HG02588 (cell line): Measurements from ENCODE around the gene EXOC5.

Source experiments
- ATAC-seq: cut with Tn5 transposase; IDR thresholded peaks from one replicate; pipeline ENCODE4 v1.9.1; 2021; ENCODE audit warnings: mild to moderate bottlenecking, moderate library complexity; ENCODE audit not compliant: unreplicated experiment

Gene EXOC5, protein sequence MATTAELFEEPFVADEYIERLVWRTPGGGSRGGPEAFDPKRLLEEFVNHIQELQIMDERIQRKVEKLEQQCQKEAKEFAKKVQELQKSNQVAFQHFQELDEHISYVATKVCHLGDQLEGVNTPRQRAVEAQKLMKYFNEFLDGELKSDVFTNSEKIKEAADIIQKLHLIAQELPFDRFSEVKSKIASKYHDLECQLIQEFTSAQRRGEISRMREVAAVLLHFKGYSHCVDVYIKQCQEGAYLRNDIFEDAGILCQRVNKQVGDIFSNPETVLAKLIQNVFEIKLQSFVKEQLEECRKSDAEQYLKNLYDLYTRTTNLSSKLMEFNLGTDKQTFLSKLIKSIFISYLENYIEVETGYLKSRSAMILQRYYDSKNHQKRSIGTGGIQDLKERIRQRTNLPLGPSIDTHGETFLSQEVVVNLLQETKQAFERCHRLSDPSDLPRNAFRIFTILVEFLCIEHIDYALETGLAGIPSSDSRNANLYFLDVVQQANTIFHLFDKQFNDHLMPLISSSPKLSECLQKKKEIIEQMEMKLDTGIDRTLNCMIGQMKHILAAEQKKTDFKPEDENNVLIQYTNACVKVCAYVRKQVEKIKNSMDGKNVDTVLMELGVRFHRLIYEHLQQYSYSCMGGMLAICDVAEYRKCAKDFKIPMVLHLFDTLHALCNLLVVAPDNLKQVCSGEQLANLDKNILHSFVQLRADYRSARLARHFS

DNA sequence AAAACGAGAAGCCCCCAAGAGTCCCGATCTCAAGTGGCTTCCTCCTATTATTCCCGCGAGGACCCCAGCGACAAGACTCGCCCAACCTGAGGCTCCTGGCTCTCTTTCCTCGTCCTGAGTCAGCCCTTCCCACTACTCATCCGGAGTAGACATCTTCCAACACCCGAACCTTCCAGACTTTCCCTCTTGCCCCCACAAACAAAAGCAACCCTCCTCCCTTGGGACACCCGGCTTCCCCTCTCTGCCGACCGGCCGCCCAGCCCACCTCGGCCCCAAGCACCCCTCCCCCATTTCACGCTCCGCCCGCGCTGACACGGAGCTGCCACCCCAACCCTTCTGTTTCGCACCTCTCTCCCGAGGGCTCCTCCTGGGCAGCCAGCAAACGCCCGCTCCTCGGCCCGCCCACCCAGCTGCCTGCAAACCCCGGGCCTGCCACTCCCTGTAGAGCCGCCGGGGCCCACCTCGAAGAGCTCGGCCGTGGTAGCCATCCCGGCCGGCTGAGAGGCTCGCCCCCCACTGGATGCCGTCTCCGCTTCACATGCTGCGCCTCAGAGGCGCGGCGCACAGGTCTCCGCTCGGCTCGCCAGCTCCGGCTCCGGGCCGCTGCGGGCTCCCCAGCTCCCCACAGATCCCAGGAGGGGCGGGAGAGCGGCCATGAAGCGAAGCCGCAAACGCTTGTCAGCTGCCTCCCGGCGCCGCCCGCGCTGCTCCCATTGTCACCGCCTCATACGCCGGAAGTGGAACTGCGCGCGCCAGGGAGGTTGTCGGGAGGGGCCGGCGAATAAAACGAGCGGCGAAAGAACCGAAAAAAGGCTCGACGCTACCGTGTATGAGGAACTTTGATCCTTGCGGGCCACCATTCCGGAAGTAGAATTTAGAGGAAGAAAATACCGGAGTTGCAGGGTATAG, at the start of gene EXOC5, which contains the start of gene AP5M1:
EXOC5 (minus strand) TSS at position 745 of the 909 bp plus-strand sequence; CDS start at position 488, 257 bp downstream.
AP5M1 (plus strand) TSS at position 811 of the 909 bp plus-strand sequence. CDS start 344 bp downstream, outside the sequence.
- ATAC-seq: peak; percentile 88

DNA sequence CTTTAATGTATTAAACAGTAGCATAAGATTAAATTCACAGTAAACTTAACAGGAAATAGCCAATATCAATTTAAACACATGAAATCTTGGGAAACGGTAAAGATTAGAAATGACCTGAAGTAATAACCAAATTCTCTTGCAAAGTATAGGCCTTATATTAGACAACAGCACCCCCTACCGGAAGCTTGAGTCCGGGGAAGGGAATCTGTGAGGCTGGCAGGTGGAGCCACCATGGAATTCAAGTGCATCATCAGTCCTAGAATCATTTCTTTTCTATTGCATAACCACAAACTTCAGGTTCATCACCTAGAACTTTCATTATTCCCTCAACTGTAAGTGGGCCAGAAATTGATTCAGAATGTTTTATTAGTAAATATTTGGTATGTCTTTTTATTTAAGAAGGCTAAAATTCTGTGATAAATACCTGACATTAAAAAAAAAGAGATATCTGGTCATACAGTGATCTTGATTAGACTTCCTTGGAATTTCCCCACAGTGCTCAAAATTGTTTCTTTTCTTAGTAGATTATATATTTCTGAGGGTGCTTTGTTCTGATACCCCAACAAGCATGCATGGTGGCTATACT, 48.6 kb upstream of the EXOC5 start:
- ATAC-seq: no peak

DNA sequence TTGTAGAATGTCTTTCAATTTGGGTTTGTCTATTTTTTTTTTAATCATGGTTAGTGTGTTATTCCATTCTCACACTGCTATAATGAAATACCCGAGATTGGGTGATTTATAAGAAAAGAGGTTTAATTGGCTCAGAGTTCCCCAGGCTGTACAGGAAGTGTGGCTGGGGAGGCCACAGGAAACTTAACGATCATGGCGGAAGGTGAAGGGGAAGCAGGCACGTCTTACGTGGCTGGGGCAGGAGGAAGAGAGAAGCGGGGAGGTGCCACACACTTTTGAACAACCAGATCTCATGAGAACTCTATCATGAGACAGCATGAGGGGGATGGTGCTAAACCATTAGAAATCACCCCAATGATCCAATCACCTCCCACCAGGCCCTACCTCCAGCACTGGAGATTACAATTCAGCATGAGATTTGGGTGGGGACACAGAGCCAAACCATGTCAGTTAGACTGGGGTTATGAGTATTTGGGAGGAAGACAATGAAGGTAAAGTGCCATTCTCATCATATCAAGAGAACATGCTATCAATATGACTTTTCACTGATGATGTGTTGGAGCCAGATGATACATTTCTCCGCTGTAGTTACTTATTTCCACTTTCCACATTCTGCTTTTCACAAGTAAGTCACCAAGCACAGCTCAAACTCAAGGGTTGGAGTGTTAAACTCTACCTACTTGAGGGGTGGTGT, 45.8 kb upstream of the EXOC5 start:
- ATAC-seq: no peak

DNA sequence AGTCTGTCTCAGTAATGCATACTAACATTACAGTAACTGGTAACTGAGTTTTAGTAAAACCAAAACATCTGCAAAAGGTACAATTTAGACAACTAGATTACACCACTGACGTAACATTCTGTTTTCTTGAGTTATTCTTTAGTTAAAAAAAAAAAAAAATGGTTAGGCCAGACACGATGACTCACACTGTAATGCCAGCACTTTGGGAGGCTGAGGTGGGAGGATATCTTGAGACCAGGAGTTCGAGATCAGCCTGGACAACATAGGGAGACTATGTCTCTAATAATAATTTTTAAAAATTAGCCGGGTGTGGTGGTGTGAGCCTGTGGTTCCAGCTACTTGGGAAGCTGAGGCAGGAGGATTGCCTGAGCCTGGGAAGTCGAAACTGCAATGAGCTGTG, 34.2 kb upstream of the EXOC5 start:
- no peak for ATAC-seq

DNA sequence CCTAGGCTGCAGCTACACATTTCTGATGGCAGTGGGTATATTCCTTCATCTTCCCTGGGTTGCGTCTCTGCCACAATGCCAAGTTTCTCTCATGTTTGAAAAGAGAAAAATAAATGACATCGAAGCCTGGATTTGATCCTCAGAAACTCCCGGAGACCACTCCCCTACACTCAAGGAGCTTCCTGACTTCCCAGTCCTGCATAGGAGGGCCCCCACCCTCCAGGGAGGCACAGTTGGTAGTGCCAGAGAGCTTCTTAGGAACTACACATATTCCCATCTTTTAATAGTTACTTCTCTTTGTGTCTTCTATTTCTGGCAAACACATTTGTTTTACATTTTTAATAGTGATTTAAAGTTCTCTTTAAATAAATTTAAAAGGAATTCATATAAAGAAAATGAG, 30.8 kb upstream of the EXOC5 start:
- ATAC-seq: no peak

DNA sequence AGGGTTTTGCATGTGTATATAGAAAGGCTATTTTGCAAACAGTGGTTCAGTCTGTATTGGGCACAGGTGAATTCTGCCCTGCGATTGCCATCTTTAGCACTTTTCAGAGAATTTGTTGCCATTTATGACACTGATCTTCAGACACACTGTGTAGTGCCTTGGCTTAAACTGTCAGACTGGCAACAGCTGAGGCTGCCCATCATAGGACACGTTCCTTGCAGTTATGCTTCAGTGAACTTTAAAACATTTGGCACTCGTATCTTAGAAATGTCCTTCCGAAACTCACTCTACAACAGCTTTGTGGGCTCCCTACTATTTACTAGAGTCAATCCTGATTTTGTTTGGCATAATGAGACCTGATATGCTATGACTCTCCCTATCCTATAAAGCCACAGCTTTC, 29.1 kb upstream of the EXOC5 start:
- no peak for ATAC-seq

DNA sequence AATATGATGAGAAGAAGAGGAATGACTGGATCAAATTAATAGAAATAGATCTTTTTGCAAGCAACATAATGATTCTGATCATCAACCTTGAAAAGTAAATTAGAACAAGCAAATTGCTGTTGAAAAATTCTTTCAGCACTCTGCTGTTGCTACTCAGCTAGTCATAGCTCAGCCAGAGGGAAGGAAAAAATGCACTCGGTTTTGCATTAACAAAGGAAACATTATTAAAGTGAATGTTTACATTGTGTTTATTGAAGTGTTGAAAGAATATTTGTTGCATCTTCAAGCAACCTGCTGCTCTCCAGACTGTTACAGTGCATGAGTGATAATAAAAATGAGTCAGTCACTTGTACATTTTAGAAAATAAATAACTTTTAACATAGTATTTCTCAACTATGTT, 26.5 kb upstream of the EXOC5 start:
- ATAC-seq: no peak

DNA sequence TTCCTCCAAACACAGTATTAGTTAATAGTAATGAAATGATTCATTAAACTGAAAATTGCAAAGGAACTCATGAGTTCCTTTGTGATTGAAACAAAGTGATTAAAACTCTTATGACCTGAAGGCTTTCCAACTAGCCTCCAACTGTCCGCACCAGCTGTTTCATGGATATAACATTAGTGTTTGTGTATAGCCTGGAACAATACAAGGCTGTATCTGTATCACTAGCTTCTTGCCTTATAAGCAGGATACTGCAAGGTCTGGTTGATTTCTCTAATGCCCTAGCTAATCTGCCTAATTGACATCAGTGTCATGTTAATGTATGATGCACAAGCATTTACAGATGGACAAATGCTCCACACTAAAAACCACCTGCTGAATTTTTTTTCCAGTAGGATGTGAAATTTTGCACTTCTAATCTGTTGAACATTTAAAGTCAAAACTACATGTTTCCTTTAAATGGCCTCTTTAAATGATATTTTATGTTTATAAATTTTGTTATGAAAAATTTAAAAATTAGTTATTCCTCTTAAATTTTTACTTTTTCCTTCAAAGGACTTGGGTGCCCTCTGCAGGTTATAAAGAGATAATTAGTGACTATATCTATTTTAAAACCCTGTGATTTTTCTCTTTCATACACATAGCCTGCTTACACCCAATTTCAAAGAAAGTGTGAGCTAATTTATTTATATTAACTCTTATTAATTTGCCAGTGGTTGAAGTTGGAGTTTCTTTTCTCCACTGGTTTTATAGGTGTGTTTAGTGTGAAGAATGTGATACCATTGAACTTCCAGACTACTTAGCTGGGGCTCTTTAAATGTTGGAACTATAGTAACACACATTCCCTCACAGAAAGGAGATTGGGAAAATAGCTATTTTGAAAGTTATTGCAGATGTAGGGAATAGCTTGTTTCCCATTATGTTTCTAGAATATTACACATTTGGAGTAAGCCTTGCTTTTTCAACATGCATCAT, 25.4 kb upstream of the EXOC5 start:
- ATAC-seq: no peak

DNA sequence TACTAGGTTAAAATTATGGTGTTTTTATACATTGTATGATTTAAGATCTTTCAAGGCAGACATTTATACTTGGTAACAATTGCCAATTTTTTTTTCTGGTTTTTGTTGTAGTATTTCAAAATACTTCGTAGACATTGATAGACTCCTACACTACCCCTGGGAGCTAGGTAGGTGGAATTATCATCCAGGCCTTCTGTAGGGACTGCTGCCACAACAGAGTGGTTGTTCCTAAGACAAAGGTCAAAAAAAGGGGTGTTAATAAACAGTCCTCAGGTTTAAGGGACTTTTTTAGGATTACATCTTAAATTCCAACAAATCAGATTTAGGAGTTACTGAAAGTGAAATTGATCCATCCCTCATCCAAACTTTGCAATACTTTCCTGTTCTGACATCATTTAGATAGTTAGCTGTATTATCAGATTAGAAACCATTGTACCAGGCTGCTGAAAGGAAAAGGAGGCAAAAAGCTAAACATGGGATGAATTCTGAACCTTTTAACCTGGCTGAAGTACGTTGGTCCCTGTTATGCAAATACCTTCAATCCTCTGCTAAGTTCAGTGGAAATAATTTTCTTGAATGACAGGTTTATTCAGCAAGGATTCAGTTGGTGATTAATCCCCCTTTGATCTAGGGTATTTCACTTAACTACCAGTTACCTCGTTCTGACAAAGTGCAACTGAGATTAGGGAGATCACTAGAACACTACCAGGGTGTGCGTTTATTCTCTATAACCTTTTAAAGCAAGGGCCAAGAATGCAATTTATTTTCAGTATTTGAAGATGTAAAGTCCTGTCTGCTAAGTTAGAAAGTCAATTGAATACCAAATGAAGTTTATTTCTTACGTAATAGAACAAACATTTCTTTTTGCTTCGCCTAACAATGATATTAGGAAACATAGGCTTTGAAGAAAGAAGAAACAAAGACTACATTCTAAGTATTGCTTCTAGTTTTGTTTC, 23.3 kb upstream of the EXOC5 start:
- no peak for ATAC-seq

DNA sequence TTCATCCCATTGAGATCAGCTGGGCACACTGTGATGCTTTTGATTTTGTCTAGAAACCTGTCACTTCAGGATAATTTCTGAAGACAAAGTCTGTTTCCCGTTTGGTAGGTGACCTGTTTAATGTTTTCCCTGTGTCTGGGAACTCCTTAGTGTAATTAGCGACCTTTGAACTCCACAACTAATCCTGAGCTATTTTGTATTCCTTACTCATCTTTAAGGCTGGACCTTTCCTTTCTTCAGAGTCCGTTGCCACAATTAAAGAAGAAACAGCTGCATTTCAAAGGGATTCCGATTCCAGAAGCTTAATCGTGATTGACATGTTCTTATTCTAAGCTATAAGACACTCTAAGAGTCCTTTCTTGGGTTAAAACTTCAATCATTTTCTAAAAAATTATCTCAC, 22.0 kb upstream of the EXOC5 start:
- no peak for ATAC-seq

DNA sequence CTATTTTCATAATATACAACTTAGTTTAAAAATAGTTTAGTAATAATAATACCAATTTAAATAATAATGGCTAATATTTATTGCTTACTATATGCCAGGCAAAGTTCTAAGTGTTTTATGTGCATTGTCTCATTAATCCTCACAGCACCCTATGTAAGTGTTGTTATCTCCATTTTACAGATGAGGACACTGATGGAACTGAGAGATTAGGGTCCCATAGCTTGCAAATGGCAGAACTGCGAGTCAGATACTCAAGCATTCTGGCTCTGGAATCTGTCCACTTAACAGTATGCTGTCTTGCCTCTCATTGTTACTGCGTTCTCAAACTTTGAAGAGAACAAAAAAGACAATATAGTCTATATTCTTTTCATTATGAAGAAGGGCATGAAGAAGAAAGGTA, 19.0 kb upstream of the EXOC5 start:
- no peak for ATAC-seq

DNA sequence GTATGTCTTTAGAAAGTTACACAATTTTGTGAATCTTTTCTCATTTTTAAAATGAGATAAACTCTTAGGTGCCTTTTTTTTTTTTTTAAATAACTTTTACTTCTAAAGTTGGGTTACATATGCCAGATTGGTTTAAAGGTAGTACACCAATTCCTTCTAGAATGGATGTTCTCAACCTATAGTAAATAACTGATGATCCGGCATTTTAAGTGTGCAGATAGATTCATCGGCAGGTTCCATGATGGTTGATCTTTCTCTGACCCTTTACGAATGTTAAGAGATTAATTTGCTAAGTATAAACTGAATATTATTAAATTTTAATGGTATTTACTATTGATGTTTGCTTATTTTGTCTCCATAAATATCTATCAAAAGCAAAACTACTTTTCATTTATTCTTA, 8.4 kb upstream of the EXOC5 start:
- ATAC-seq: no peak

DNA sequence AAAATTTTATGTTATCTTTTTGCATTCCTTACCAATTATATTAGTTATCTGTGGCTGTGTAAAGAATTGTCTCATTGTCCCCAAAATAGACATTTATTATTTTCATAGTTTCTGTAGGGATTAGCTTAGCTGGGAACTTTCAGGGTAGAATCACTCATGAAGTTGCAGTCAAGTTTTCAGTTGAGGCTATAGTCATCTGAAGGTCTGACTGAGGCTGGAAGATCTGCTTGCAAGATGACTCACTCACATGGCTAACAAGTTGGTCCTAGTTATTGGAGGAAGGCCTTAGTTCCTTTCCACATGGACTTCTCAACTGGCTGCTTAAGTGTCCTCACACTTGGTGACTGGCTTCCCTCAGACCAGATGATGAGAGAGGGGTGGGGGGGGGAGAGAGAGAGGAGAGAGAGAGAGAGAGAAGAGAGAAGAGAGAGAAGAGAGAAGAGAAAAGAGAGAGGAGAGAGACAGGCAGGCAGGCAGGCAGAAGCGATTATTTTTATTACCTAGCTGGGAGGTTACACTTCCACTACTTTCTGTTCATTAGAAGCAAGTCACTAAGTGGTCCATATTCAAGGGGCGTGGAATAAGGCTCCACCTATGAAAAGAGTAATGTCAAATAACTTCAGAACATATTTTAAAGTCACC, 6.4 kb upstream of the EXOC5 start:
- ATAC-seq: no peak

DNA sequence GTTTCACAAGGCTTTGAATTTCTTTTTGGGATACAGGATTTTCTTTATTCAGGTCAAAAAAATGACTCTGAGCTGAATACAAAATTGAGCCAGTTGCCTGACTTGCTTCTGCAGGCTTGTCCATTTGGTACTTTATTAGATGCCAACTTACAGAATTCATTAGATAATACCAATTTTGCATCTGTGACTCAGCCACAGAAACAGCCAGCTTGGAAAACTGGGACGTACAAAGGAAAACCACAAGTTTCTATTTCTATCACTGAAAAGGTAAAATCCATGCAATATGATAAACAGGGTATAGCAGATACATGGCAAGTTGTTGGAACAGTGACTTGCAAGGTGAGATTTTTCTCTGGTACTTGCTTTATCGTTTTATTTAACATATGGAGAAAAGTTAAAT, 5.8 kb upstream of the EXOC5 start:
- ATAC-seq: no peak

DNA sequence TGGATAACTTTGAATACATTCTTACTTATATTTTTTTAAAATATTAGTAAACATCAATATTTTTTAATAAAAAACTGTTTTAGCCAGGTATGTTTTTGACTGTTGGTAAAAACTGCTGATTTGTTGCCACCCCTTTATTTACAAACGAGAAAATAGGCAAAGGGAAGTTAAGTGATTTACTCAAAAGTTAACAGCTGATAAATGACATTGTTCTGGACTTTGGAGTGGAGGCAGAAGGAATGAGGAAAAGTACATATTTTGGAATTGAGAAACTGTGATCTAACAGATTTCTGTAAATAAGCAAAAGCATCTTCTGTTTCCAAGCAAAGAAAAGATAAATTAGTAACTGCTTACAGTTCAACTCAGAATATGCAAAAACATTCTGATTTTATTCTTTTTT, 4.5 kb upstream of the EXOC5 start:
- ATAC-seq: no peak

DNA sequence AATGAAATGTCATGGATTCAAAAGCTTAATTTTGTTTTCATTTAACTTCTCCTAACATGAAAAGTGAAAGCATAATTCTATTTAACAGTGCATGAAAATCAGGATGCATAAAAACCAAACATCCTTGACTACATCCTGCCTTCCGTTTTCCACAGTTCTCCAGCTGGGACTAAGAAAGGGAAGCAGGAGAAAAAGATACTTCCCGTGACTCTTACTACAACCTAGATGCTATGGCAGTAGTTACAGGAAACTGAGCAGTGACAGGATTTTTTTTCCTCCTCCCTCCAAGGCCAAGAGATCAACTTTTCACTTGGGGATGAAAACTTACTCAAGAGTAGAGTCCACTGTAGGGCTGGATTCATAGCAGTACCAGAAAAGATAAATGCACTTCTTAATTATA, 2.6 kb downstream of the EXOC5 start:
- ATAC-seq: no peak

DNA sequence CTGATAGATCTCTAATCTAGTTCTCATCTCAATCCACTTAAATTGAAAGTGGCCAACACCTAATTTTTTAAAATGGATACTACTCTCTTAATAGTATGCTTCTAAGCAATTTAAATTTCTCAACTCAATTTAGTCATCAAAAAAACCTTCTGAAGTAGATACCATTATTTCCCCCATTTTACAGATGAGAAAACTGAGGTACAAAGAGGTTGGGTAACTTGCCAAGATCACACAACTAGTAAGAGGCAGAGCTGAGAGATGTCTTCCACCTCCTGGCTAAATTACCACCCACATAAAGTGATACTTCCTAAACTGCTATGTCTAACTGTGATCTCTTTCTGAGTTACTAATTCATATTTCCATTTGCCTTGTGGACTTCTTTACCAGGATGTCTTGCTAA, 6.6 kb downstream of the EXOC5 start:
- no peak for ATAC-seq

DNA sequence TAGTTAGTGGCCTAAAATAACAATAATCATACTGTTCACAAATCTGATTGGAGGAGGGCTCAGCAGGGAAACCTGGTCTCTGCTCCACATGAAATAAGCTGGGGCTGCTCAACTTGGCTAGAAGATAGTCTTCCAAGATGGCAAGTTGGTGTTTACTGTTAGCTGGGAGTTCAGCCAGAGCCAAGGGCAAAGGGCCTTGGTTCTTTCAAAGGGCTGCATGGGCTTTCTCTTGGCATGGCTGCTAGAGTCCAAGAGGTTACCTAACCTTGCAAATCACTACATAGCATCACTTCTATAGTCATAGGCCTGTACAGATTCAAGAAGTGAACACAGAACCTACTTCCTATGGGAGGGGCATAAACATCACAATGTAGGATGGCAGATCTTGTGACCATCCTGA, 7.1 kb downstream of the EXOC5 start:
- ATAC-seq: no peak
